ENCODE data around the gene TMEM182. TPM values are rescaled to one million over a fixed set of nuclear protein-coding genes. Genes with fewer than 3 reads are reported as not detected.

TMEM182 gene
- total RNA-seq, 1 donor from 2014 or later, result 6.1 TPM

- H3K27me3 ChIP-seq (ENCODE audit: control insufficient read depth, insufficient read depth, low read length), result no peaks in the 10 kb centered on the region
- DNase-seq (ENCODE audit: low read depth) (no peak), FAIRE-seq (no peak)
- TF ChIP-seq CTCF (IDR thresholded peaks at IDR 0.05; ENCODE audit: insufficient read depth, low read length, severe bottlenecking), result no peak
- no peaks in the 10 kb centered on the region for H3K36me3 ChIP-seq (ENCODE audit: control insufficient read depth, insufficient read depth, low read length)
- H3K4me3 ChIP-seq (ENCODE audit: low read depth, low read length), result no peak overlapping the region
Measured at GRCh38 chr2:102782187-102782586, 20.4 kb downstream of the TMEM182 start.

GRCh38 chr2:102782933-102783332, 21.1 kb downstream of the TMEM182 start:
- FAIRE-seq, result no peak
- Histone ChIP-seq H3K4me3 (ENCODE audit: low read depth, low read length) (no peak overlapping the region), H3K27me3 (ENCODE audit: control insufficient read depth, insufficient read depth, low read length) (no peaks in the 10 kb centered on the region), H3K36me3 (ENCODE audit: control insufficient read depth, insufficient read depth, low read length) (no peaks in the 10 kb centered on the region)
- DNase-seq (ENCODE audit: low read depth), result no peak
- TF ChIP-seq CTCF (IDR thresholded peaks at IDR 0.05; ENCODE audit: insufficient read depth, low read length, severe bottlenecking), result no peak

- no peaks in the 10 kb centered on the region for H3K36me3 ChIP-seq (ENCODE audit: control insufficient read depth, insufficient read depth, low read length)
- DNase-seq (ENCODE audit: low read depth) (no peak), FAIRE-seq (peak; percentile 47)
- no peak overlapping the region for H3K4me3 ChIP-seq (ENCODE audit: low read depth, low read length)
- TF ChIP-seq CTCF (IDR thresholded peaks at IDR 0.05; ENCODE audit: insufficient read depth, low read length, severe bottlenecking), result no peak
- peaks cover 1% of the 10 kb centered on the region for H3K27me3 ChIP-seq (ENCODE audit: control insufficient read depth, insufficient read depth, low read length)
Measured at GRCh38 chr2:102783506-102784183, 21.8 kb downstream of the TMEM182 start.

GRCh38 chr2:102784940-102785339, 23.1 kb downstream of the TMEM182 start:
- TF ChIP-seq CTCF (IDR thresholded peaks at IDR 0.05; ENCODE audit: insufficient read depth, low read length, severe bottlenecking), result no peak
- no peak for DNase-seq (ENCODE audit: low read depth)
- H3K36me3 ChIP-seq (ENCODE audit: control insufficient read depth, insufficient read depth, low read length), result no peaks in the 10 kb centered on the region
- peaks cover 1% of the 10 kb centered on the region for H3K27me3 ChIP-seq (ENCODE audit: control insufficient read depth, insufficient read depth, low read length)
- no peak for FAIRE-seq
- no peak overlapping the region for H3K4me3 ChIP-seq (ENCODE audit: low read depth, low read length)

- peaks cover 1% of the 10 kb centered on the region for H3K27me3 ChIP-seq (ENCODE audit: control insufficient read depth, insufficient read depth, low read length)
- H3K36me3 ChIP-seq (ENCODE audit: control insufficient read depth, insufficient read depth, low read length), result no peaks in the 10 kb centered on the region
- no peak for FAIRE-seq
- no peak overlapping the region for H3K4me3 ChIP-seq (ENCODE audit: low read depth, low read length)
- TF ChIP-seq CTCF (IDR thresholded peaks at IDR 0.05; ENCODE audit: insufficient read depth, low read length, severe bottlenecking), result no peak
- DNase-seq (ENCODE audit: low read depth), result no peak
Measured at GRCh38 chr2:102788216-102788884, 26.5 kb downstream of the TMEM182 start.
